ENCODE results near the gene SH3BP4. TPM values are rescaled to one million over a fixed set of nuclear protein-coding genes. Genes with fewer than 3 reads are reported as not detected.

SH3BP4 gene
- polyA plus RNA-seq, 2 of the 4 experiments (the other 2 are of a cell fraction) = 22.6 to 35.7 TPM

DNA sequence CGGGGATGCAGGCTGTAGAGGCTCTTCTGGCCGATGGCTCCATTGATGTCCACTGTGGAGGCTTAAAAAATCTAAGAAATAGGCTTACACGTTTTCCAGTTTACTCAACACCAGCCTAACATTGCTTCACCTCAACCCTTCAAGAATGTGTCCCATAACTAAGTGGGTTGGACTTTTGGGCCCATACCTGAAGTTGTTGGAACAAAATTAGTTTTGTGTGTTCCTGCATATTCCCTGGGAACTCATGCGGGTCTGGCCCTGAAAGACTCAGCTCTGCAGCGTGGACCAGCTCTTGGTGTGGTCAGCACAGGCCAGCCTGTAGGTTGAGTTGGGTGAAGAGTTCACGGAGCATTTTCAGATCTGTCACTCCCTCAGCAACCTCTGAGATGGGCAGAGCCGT is 38.5 kb downstream of the SH3BP4 start:
- TF ChIP-seq, protein P1, sequence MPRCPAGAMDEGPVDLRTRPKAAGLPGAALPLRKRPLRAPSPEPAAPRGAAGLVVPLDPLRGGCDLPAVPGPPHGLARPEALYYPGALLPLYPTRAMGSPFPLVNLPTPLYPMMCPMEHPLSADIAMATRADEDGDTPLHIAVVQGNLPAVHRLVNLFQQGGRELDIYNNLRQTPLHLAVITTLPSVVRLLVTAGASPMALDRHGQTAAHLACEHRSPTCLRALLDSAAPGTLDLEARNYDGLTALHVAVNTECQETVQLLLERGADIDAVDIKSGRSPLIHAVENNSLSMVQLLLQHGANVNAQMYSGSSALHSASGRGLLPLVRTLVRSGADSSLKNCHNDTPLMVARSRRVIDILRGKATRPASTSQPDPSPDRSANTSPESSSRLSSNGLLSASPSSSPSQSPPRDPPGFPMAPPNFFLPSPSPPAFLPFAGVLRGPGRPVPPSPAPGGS (IDR thresholded peaks at IDR 0.05) = no peak
- TF ChIP-seq JUNB (IDR thresholded peaks at IDR 0.05) (no peak), EHF (CRISPR knock-in tag; IDR thresholded peaks at IDR 0.05) (no peak), RNF2 (IDR thresholded peaks at IDR 0.05; ENCODE audit: borderline replicate concordance, low read depth) (no peak), KDM1A (IDR thresholded peaks at IDR 0.05; ENCODE audit: low read depth) (no peak)
- WGBS (ENCODE audit: missing lambda C conversion rate) = 90% methylated on average over 7 of the region's 7 CpGs
- Histone ChIP-seq H3K4me1 (peaks cover 38% of the 10 kb centered on the region), H3K4me2 (no peak overlapping the region), H3K4me3 (no peak overlapping the region), H3K9me3 (no peaks in the 10 kb centered on the region), H3K27ac (peak overlapping the region in 1 of 2 experiments; percentile 58; a peak in 2 of 6 replicates)
- ATAC-seq (no peak), DNase-seq (ENCODE audit: low read depth in 1 of 2, low spot score in 1 of 2) (no peak), FAIRE-seq (no peak)
- ChIA-PET POLR2A (interaction anchor here (1.0 kb wide), 1 partner anchor 9 kb away, joined by 3 read pairs; no protein-coding TSS in a partner anchor), CTCF (interaction anchor here (1.3 kb wide), 1 partner anchor 127 kb away, joined by 3 read pairs; no protein-coding TSS in a partner anchor)

DNA sequence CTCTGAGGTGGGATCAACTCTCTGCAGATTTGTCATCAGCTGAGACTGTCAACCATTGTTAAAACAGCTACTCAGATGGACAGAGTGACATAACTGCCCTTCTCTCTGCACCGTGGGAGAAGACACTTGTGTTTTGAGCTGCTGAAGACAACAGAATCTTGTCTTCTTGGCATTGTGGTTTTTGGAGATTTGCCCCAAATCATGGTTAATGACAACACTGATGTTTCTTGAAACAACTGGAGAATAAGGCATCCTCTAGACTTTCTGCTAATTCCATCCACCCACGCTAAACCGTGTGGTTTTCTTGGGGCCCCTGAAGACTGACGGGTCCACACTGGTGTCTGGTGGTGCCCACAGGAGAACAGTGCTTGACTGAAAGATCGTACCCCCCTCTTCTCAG is 39.5 kb downstream of the SH3BP4 start:
- H3K27ac ChIP-seq = peak overlapping the region in 1 of 2 experiments; percentile 87; a peak in 2 of 6 replicates
- CTCF ChIA-PET = interaction anchor here (0.8 to 1.3 kb wide), 2 partner anchors 10 to 126 kb away, joined by 3 read pairs; no protein-coding TSS in a partner anchor
- no peaks in the 10 kb centered on the region for H3K9me3 ChIP-seq
- no peak for DNase-seq (ENCODE audit: low read depth in 1 of 2, low spot score in 1 of 2)
- H3K4me2 ChIP-seq = no peak overlapping the region
- ATAC-seq = no peak
- 94% methylated on average over 5 of the region's 5 CpGs for WGBS (ENCODE audit: missing lambda C conversion rate)
- H3K4me3 ChIP-seq = no peak overlapping the region
- no peak for FAIRE-seq
- TF ChIP-seq GATA3 (IDR thresholded peaks at IDR 0.05; ENCODE audit: borderline replicate concordance) (no peak), CEBPB (IDR thresholded peaks at IDR 0.05) (no peak), ZC3H11A (IDR thresholded peaks at IDR 0.05) (no peak)
- H3K4me1 ChIP-seq = peaks cover 48% of the 10 kb centered on the region
- POLR2A ChIA-PET = interaction anchor here (1.0 kb wide), 1 partner anchor 10 kb away, joined by 3 read pairs; no protein-coding TSS in a partner anchor

DNA sequence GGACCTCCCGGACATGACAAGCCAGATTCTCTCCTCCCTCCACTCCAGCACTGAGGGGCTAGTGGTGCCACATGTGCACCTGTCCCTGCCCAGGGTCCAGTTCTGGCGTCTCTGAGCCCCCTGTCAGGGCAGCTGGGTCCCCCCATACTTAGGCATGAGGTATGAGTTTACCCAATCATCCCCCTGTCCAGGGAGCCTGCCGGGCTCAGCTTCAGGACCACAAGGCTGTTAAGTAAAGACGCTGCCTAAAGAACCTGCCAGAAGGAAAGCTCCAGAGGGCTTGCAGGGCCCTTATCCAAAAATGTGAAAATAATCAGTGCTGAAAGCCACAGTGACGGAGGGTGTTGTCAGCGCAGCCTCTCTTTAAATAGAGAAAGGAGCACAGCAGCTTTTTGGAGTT is 40.0 kb downstream of the SH3BP4 start:
- POLR2A ChIA-PET = no interaction called here
- TF ChIP-seq ZC3H11A (IDR thresholded peaks at IDR 0.05) (no peak), TP53 (CRISPR knock-in tag; IDR thresholded peaks at IDR 0.05) (no peak)

GRCh38 chr2:234992196-234992595 is 40.4 kb downstream of the SH3BP4 start:
- H3K4me2 ChIP-seq = no peak overlapping the region
- POLR2A ChIA-PET = no interaction called here
- H3K27ac ChIP-seq = peak overlapping the region in 1 of 2 experiments; percentile 87; a peak in 2 of 6 replicates
- peaks cover 48% of the 10 kb centered on the region for H3K4me1 ChIP-seq
- DNase-seq (ENCODE audit: low read depth in 1 of 2, low spot score in 1 of 2) = no peak
- ATAC-seq = no peak
- H3K9me3 ChIP-seq = no peaks in the 10 kb centered on the region
- 96% methylated on average over 10 of the region's 10 CpGs for WGBS (ENCODE audit: missing lambda C conversion rate)
- no peak overlapping the region for H3K4me3 ChIP-seq
- no peak for FAIRE-seq
- TF ChIP-seq FOSB (CRISPR knock-in tag; IDR thresholded peaks at IDR 0.05) (no peak), REST (IDR thresholded peaks at IDR 0.05) (no peak), HDAC2 (IDR thresholded peaks at IDR 0.05) (no peak), CHD4 (IDR thresholded peaks at IDR 0.05; ENCODE audit: borderline replicate concordance) (no peak), CEBPB (IDR thresholded peaks at IDR 0.05) (no peak), RNF2 (IDR thresholded peaks at IDR 0.05; ENCODE audit: borderline replicate concordance, low read depth) (no peak), RCOR1 (IDR thresholded peaks at IDR 0.05; ENCODE audit: low read depth, low read length) (no peak), SREBF2 (IDR thresholded peaks at IDR 0.05) (no peak), HOXB5 (CRISPR knock-in tag; IDR thresholded peaks at IDR 0.05) (no peak), MAFK (IDR thresholded peaks at IDR 0.05; ENCODE audit: partially characterized antibody) (no peak), RARB (CRISPR knock-in tag; IDR thresholded peaks at IDR 0.05) (no peak)
- TF ChIP-seq, protein P2, sequence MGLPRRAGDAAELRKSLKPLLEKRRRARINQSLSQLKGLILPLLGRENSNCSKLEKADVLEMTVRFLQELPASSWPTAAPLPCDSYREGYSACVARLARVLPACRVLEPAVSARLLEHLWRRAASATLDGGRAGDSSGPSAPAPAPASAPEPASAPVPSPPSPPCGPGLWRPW (IDR thresholded peaks at IDR 0.05) = no peak
- CTCF ChIA-PET = interaction anchor here (1.0 kb wide), 1 partner anchor 428 kb away, joined by 3 read pairs; no protein-coding TSS in a partner anchor

More for the DNA sequence above, 40.0 kb downstream of the SH3BP4 start:
- Histone ChIP-seq H3K4me1 (peaks cover 48% of the 10 kb centered on the region), H3K4me2 (no peak overlapping the region), H3K9me3 (no peaks in the 10 kb centered on the region), H3K27ac (peak overlapping the region in 1 of 2 experiments; percentile 87; a peak in 2 of 6 replicates), H3K4me3 (no peak overlapping the region)
- DNase-seq (ENCODE audit: low read depth in 1 of 2, low spot score in 1 of 2) (no peak), ATAC-seq (no peak), FAIRE-seq (no peak)
- CTCF ChIA-PET = no interaction called here
- WGBS (ENCODE audit: missing lambda C conversion rate) = 97% methylated on average over 6 of the region's 6 CpGs

All from A549 (cell line).